HG02943 (cell line): ENCODE measurements around the gene OSBPL1A.

ENCODE experiments used
- ATAC-seq: cut with Tn5 transposase; IDR thresholded peaks from one replicate; pipeline ENCODE4 v1.9.1; 2021; ENCODE audit warnings: mild to moderate bottlenecking, low read depth, moderate library complexity; ENCODE audit not compliant: unreplicated experiment

OSBPL1A gene

DNA sequence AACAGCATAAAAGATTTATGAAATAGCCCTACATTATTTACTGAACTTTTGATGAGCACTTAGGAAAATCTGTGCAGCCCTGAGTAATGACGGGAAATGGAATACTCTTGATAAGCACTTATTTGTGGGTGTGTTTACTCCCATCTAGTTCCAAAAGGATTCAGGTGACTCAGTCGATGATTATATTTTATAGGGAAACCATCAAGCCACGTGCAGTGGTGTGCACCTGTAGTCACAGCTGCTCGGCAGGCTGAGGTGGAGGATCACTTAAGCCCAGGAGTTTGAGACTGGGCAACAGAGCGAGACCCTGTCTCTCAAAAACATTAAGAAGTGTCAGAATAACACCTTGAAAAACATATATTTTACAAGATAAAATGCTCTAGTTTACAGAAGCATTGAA is 166.9 kb downstream of the OSBPL1A start:
- no peak for ATAC-seq

DNA sequence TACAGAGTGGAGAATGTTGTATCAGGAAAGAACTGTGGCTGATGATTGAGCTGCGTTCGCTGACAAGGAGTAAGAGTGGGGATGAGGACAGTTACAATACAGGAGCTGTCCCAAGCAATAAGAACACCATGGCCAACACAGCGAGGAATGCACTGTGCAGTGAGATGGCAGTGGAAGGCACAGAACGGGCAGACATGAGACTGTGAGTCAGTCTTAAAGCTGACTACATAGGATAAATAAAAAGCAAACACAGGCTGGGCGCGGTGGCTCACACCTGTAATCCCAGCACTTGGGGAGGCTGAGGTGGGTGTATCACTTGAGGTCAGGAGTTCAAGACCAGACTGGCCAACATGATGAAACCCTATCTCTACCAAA is 169.0 kb downstream of the OSBPL1A start:
- ATAC-seq = no peak

DNA sequence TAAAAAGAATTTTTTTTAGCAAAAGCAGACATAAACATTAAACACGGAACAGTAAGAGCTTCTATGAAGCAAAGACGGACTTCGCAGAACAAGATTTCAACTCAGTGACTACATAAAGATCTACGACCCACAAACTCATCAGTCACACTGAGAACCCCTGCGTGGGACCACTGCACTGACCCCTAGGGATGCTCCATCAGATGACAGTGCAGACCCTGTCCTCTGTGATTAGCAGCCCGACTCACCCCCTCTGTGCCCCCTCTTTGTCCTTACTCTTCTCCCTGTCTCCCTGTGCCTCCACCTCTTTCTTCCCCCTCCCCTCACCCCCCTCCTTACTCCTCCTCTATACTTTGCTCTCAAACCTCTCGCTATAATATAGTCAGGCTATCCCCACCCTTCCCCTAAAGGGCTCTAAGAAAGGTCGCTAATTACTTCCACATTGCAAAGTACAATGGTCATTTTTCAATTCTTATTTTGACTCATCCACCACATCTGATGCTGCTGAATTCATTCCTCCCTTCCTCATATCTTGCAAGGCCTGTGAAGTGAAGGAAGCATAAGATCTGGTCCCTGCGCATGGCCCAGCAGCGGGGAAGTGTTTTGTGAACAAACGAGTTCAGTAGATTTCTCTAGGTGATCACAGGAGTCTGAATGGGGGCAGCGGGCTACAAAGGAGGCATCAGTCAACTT is 169.5 kb downstream of the OSBPL1A start:
- ATAC-seq = no peak

DNA sequence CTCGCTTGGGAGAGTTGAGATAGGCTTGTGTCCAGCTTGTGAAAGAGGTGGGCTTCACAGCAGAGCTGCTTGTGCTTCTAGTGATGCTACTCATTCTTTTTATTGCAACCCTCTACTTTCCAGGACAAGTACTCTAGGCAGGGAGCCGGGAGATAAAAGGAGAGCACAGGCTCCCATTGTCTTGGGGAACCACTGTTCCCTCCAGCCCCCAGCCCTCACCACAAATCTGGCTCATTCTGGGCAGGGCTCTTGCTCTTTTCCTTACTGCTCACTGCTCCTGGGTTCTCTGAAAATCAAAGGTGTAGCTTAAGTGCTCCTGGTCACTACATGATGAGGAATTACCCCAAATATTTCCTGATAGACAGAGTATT is 177.3 kb downstream of the OSBPL1A start:
- ATAC-seq = no peak

DNA sequence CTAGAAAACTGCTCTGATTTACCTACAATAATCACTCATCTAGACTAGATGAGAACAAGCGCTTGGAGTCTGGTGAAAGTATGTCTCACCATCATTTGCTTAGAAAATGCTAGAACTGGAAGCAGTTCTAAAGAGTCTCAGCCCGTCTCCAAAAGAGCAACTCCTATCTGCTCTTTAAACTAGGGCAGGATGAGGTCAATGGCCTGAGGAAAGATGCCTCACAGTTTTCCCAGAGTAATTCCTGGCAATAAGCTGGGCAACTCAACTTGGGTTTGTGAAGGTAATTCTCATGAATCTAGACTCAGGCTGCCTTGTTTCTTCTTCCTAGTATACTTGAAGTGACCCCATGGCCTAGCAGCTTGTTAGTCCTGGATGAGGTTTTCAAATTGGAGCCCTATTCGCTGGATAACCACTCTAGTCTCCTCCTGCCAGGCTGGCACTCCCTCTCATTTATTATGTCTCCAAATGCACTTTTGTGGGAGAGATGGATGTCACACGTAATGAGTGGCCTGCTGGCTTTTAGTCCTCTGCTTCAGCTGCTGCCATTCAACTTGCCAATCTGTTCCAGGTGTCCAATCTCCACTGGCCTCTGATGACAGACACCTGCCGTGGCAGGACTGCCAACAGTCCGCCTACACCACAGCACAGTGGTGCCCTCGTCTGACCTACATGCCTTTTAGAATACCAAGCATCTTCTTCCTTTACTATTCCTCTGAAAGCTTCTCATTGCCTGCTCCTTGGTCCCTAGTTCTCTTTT is 177.9 kb downstream of the OSBPL1A start:
- ATAC-seq = no peak

DNA sequence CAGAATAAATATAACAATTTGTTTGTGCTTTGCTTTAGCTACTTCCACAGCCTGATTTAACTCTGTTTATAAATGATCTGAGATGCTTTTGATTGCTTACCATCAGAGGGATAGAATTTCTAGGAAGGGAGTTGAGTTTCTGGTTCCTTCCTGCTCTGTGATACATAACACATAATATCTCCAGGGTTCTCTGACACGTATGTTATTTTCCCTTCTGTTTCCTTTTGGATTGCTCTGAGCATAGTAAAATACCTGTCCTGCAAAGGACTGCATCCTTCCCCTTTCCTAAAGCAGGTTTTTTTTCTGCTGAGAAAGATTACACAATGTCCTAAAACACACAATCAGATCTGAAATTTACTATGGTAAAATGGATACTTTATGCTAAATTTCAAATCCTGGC is 182.7 kb downstream of the OSBPL1A start:
- ATAC-seq = no peak

DNA sequence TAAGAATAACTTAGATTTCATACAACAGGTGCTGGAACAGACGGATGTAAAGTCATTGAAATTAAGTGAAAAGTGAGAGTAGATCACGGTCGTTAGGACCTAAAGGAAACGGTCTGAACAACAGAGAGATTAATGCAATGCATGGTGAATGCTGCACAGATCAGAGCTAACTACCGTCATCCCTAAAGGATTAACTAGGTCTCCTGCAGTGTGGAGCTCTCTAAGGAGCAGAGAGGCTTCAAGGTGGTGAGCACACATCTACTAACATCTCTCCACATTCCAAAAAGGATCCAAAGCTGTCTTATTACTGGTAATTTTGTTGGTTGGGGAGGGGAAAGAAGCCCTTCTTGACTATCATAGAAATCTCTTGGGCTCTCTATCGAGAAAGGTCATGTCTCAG is 183.5 kb downstream of the OSBPL1A start:
- ATAC-seq = no peak

DNA sequence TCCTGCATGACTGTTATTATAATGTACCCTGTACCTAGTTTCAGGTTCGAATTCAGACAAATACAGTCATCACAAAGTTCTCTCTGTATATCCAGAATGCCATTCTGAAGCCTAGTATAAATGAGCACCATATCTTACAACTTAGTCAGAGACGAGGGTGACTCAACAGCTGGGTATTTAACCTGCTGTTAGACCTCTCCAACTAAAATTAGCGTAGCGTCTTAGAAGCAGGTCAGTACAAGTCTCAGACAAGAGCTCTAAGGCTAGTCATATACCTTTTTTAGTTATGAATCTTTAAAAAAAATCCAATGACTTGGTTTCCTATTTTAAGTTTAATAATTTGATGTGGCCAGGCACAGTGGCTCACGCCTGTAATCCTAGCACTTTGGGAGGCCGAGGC is 184.7 kb downstream of the OSBPL1A start:
- ATAC-seq = no peak

DNA sequence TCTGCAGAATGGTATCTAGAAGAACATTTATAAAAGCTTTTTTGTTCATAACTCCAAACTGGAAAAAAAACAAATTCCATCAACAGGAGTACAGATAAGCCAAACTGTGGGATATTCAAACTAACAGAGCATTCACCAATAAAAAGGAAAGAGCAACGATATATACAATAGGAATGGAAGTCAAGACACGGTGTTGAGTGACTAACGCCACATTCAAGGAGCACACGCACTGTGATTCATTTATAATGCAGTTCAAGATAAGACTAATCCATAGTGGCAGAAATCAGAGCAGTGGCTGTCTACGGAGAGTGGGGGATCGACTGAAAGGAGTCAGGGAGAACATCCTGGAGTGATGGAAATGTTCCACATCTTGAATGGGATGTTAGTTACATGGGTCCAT is 188.1 kb downstream of the OSBPL1A start:
- no peak for ATAC-seq

DNA sequence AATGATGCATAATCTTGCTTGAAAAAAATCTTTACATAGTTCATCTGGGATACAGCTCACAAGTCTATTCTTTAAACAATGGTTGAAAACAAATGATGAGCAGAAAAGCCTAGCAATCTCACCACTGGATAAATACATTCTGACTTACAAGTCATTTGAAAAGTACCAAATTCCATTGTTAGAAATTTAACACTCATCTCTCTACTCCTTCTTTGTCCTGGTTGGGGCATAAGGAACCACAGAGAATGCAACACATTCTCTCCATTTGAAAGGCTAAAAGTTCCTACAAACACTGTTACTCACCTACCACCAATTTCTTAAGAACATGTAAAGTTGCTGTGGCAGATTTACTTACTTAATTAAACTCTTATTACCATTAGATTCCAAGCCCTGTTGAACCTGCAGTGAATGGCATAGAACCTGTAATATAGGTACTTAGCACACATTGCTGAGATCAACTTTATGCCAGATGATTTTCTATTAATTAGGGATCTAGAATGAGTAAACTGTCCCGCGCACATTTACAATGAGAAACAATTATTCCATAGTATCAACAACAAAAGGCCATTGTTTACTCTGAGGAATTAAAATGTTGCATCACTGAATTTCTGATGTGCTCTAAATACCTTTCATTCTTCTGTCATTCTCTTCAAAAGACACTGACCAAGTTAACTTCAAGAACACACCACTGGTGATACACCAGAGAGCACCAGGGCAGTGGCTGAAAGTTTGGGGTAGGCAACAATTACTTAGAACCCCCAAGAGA is 189.2 kb downstream of the OSBPL1A start:
- no peak for ATAC-seq

DNA sequence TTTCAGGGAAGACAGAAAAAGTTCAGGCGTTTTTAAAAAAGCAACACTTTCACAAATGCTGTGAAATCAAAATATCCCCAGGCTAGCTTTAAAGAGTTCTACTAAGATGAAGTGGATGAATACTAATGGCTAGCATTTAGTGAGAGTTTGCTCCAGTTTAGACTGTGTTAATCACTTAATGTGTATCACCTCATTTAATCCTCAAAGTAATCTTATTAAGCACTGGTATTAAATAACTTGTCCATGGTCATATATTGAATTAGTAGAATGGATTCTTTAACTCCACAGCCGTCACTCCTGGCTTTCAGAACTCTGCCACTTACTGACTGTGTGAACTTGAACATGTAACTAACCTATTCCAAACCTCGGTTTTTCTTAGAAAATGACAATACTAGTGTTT is 192.7 kb downstream of the OSBPL1A start:
- ATAC-seq = no peak

DNA sequence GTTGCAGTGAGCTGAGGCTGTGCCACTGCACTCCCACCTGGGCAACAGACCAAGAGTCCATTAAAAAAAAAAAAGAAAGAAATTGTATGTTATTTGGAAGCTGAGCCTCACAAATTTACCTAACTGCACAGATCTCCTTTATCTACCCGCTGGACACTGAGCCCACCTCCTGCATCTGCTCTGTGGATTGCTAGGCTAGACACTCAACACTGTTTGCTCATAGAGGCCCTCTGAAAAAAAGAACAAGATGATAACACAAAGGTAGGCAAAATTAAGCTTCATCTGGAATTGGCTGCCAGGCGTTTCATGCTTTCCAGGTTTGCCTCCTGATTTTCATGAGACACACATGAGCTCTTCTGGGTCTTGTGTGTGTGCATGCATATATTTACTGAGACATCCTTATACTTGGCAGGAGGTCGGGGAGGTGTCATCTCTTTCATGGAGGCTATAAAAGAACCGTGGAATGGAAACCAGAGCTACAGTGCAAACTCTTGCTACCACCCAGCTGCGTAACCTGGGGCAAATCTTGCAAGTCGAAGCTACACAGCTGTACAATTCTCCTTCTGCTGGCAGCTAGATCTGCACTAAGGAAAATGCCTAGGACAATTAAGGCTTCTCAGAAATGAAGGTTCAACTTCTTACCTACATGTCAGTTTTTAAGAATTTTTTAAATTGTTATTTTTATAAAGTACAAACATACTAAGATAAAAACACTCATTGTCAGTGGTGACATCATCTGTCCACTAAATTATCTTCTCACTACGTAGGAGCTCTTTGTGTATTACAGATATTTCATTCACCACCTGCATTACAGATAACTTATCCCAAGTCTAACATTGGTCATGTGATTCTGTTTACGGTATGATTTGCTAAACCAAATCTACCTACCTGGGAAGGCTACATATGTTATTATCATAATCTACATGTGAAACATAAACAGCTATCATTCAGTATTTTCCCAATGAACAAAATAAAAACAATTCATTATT is 195.6 kb downstream of the OSBPL1A start:
- ATAC-seq = no peak

DNA sequence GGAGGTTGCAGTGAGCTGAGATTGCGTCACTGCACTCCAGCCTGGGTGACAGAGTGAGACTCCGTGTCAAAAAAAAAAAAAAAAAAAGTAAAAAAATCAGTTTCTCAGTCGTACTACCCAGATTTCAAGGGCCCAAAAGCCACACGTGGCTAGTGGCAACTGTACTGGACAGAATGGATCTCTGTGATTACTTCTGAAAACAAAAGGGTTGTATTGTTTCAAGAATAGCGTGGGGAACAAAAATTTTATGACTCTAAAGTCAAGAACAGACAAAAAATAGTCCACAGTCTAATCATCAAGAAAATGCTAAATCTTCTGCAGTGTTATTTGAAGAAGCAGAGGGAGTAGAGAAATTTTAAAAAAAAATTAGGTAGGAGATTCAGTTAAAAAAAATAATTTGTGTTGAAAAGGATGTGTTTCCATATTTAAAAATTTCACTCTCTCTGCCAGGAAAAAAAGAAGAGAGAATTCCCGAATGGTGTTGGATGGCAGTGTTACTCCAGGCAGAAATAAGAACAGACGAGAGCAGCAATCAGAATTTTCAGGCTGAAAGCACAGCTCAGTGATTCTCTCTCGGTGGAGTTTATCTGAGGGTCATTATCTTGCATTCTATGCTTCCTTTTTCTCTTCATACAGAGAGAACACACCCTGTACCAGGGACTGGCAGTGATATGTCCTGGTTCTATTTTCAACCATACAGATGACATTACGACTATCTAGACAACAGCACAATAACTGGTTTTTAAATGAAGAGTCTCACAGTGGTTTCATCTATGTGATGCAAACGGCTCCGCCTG is 196.9 kb downstream of the OSBPL1A start:
- ATAC-seq = no peak

DNA sequence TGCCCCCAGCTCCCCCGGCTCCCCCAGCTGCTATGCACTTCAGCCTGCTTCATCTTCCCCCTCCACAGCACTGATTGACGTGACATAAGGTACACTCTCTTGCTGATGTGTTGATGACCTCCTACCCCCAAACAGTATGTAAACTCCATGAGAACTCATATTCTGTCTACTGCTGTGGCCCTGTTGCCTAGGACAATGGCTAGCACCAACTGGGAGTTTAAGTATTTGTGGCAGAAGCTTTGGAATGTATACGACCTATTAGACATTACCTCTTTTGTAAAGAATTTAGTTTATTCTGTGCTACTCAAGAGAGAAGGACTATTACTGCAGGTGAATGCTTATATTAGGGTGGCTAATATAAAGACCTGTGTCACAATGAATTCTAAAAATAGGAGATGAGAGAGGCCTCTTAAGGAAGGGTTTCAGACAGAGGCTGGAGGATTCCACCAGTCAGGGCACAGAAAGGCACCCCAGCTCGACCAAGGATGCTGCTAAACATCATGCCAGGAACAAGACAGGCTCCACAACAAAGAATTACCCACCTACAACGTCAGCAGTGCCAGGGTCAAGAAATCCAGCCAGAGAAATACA is 198.2 kb downstream of the OSBPL1A start:
- no peak for ATAC-seq

DNA sequence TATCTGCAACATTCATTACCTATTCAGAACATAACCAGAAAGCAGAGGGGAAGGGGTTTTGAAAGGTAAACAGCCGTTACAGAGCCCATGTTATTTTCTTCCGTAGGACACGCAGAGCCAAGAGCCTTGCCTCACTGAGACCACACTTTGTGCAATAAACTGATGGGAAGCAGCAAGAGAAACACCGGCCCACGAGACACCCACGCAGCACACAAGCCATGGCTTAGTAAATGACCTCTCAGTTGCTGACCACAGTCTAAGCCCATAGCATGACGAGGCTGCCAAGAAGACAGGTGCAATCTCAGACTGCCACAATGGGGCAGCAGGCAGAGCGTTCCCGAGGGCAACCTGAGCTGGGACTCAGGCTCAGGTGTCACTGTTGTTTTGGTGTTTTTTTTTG is 199.2 kb downstream of the OSBPL1A start:
- ATAC-seq = no peak

DNA sequence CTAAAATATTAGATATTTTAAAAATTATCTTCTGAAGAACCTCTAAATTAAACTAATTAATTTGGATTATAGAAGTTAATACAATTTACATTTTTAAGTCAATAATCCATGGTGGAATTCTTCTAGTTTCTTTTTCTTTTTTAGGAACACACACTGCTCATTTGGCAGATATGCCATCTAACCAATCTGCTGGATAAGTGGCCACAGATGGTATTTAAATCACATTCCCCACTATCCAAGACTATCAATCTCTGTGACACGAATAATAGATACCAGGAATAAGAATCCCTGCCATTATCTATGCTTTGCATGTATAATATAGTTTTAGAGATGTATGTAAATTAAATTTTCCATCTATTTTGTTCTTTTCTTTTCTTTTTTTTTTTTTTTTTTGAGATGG is 200.2 kb downstream of the OSBPL1A start:
- no peak for ATAC-seq

DNA sequence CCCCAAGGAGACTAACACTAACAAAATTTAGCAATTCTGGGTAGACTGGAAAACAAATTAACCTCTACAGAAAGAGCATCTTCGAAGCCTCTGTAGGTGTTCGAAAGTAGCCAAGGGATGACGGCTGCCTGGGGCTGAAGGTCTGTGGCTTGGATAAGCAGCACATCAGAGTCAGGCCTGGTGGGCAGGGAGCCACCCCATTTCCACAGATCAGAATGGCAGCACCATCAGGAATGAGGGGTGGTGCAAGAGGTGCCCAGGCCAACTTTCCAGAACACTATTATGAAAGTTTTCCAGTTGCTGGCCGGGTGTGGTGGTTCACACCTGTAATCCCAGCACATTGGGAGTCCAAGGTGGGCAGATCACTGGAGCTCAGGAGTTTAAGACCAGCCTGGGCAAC is 200.9 kb downstream of the OSBPL1A start:
- ATAC-seq = no peak

DNA sequence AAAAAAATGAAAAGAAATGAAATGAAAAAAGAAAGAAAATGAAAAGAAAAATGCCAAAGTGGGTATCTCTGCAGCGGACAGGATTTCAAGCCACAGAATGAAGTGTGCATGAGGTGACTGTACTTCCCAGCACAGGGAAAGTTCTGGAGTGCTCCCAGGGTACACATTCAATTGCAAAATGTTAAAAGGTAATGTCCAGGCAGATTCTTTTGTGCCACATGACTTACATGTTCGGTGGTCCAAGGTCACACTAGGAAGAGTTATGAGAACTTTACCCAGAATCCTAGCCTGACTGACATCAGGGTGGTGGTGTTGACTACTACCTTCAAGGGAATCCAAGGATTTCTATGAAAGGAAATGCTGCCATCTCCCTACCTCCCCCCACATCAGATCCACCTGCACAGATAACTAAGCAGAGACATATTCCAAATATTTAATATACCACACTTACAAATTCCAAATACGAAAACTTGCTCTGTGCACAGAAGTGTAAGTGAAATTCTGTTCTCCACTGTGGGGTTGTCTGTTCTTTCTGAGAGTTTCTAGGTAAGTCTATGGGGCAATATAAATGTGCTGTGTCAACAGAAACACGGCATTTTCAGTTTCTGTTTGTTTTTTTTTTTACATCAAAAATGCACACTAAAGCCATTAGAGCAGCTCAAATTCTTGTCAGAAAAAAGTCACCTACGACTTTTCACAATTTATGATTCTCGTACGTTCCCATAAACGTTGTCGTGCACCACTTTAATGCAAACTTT is 202.1 kb downstream of the OSBPL1A start:
- no peak for ATAC-seq

DNA sequence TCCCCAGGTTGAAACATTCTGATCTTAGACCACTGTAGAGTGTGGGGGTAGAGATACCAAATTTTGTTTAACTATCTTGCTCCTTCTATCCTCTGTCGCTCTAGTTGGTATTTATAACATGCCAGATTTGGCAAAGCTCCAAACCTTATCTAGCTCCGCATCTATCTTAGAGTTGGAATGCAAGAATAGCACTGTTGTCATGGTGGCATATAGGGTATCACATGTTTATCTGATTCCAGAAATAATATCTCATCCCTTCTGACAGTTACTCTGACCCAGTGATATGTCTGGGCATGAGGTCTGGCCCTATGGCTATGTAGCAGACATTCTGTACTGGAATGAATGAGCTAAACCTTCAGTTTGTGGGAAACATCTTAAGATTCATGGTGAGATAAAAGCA is 207.0 kb downstream of the OSBPL1A start:
- ATAC-seq = no peak
